Ishikawa (cell line): ENCODE results near the gene BAX.

Source experiments
- CEBPB ChIP-seq: IDR thresholded peaks from 2 replicates; pipeline ENCODE4 v1.6.1; 2012
- CREB1 ChIP-seq: IDR thresholded peaks from 2 replicates; pipeline ENCODE4 v1.6.1; 2012; ENCODE audit warnings: low read depth
- EGR1 ChIP-seq: IDR thresholded peaks from 2 replicates; pipeline ENCODE4 v1.6.1; 2012
- EP300 ChIP-seq: IDR thresholded peaks from 2 replicates; pipeline ENCODE4 v1.6.1; 2012; ENCODE audit warnings: borderline replicate concordance
- FOXM1 ChIP-seq: IDR thresholded peaks from 2 replicates; pipeline ENCODE4 v1.6.1; 2012; ENCODE audit warnings: low read depth, borderline replicate concordance
- MAX ChIP-seq: IDR thresholded peaks from 2 replicates; pipeline ENCODE4 v1.6.1; 2012
- NFIC ChIP-seq: IDR thresholded peaks from 2 replicates; pipeline ENCODE4 v1.6.1; 2012
- RAD21 ChIP-seq: IDR thresholded peaks from 2 replicates; pipeline ENCODE4 v1.6.1; 2012; ENCODE audit warnings: low read depth
- REST ChIP-seq: IDR thresholded peaks from 2 replicates; pipeline ENCODE4 v1.6.1; 2012; ENCODE audit warnings: low read depth, mild to moderate bottlenecking
- TAF1 ChIP-seq: IDR thresholded peaks from 2 replicates; pipeline ENCODE4 v1.6.1; 2012; ENCODE audit warnings: low read depth, mild to moderate bottlenecking
- TCF12 ChIP-seq: IDR thresholded peaks from 2 replicates; pipeline ENCODE4 v1.6.1; 2012; ENCODE audit warnings: low read depth
- TEAD4 ChIP-seq: IDR thresholded peaks from 2 replicates; pipeline ENCODE4 v1.6.1; 2012
- USF1 ChIP-seq: IDR thresholded peaks from 2 replicates; pipeline ENCODE4 v1.6.1; 2012
- YY1 ChIP-seq: IDR thresholded peaks from 2 replicates; pipeline ENCODE4 v1.6.1; 2012; ENCODE audit warnings: low read depth
- ZBTB7A ChIP-seq: IDR thresholded peaks from 2 replicates; pipeline ENCODE4 v1.6.1; 2012; ENCODE audit warnings: low read depth

BAX gene

GRCh38 chr19:48910803-48911202, 43.9 kb upstream of the BAX start:
- TF ChIP-seq MAX (no peak), USF1 (no peak), REST (no peak), TCF12 (no peak), YY1 (no peak), TAF1 (no peak), CREB1 (no peak), EP300 (no peak), RAD21 (no peak), ZBTB7A (no peak), FOXM1 (no peak), CEBPB (no peak), NFIC (no peak)

GRCh38 chr19:48913114-48913889, 41.4 kb upstream of the BAX start:
- no peak for TF ChIP-seq ZBTB7A
- no peak for TF ChIP-seq YY1
- no peak for TF ChIP-seq EP300
- no peak for TF ChIP-seq USF1
- TF ChIP-seq CEBPB = no peak
- no peak for TF ChIP-seq CREB1
- no peak for TF ChIP-seq TAF1
- no peak for TF ChIP-seq EGR1
- TF ChIP-seq NFIC = no peak
- no peak for TF ChIP-seq TCF12
- no peak for TF ChIP-seq RAD21
- no peak for TF ChIP-seq TEAD4
- no peak for TF ChIP-seq MAX
- TF ChIP-seq REST = no peak

GRCh38 chr19:48914181-48914580, 40.5 kb upstream of the BAX start:
- no peak for TF ChIP-seq USF1
- no peak for TF ChIP-seq EGR1
- no peak for TF ChIP-seq CEBPB
- no peak for TF ChIP-seq ZBTB7A
- TF ChIP-seq RAD21 = no peak
- TF ChIP-seq MAX = no peak
- no peak for TF ChIP-seq CREB1
- no peak for TF ChIP-seq REST
- TF ChIP-seq YY1 = no peak
- TF ChIP-seq TCF12 = no peak

- TF ChIP-seq YY1 (no peak), FOXM1 (no peak), TAF1 (no peak), REST (no peak), USF1 (no peak), RAD21 (no peak), EGR1 (no peak), ZBTB7A (no peak), NFIC (no peak), CREB1 (no peak), MAX (no peak), TCF12 (no peak), EP300 (no peak), TEAD4 (no peak), CEBPB (no peak)
These were observed 38.9 kb upstream of the BAX start for GRCh38 chr19:48915757-48916156.
